H9 (cell line): ENCODE measurements around the gene RPL37A. TPM values are rescaled to one million over a fixed set of nuclear protein-coding genes. Genes with fewer than 3 reads are reported as not detected.

Experiments
- DNase-seq: peaks from one replicate; pipeline ENCODE4 v3.0.0-alpha.2; 2017
- H2AFZ ChIP-seq: one replicate; pipeline ENCODE4 v1.6.1; 2013; ENCODE audit warnings: mild to moderate bottlenecking, low read length, control low read depth, moderate library complexity
- H2AK5ac ChIP-seq: 2 replicates; pipeline ENCODE4 v1.6.1; 2013; ENCODE audit warnings: low read length, control low read depth, mixed read lengths; ENCODE audit not compliant: insufficient read length
- H2BK120ac ChIP-seq: one replicate; pipeline ENCODE4 v1.6.1; 2013; ENCODE audit warnings: low read depth, mild to moderate bottlenecking, low read length, control low read depth, inconsistent platforms; ENCODE audit not compliant: poor library complexity, severe bottlenecking
- H2BK12ac ChIP-seq: 2 replicates; pipeline ENCODE4 v1.6.1; 2013; ENCODE audit warnings: low read length, control low read depth, mixed read lengths, low read depth; ENCODE audit not compliant: insufficient read length
- H2BK15ac ChIP-seq: 2 replicates; pipeline ENCODE4 v1.6.1; 2013; ENCODE audit warnings: low read depth, low read length, control low read depth
- H2BK20ac ChIP-seq: one replicate; pipeline ENCODE4 v1.6.1; 2013; ENCODE audit warnings: low read depth, mild to moderate bottlenecking, low read length, control low read depth, inconsistent platforms; ENCODE audit not compliant: poor library complexity, severe bottlenecking
- H2BK5ac ChIP-seq: 2 replicates; pipeline ENCODE4 v1.6.1; 2013; ENCODE audit warnings: low read length, control low read depth, mixed read lengths; ENCODE audit not compliant: insufficient read length
- H3K14ac ChIP-seq: 2 replicates; pipeline ENCODE4 v1.6.1; 2013; ENCODE audit warnings: low read length, control low read depth; ENCODE audit not compliant: insufficient read depth
- H3K18ac ChIP-seq: 2 replicates; pipeline ENCODE4 v1.6.1; 2013; ENCODE audit warnings: low read depth, mild to moderate bottlenecking, mixed read lengths, low read length, control low read depth; ENCODE audit not compliant: insufficient read length
- H3K23ac ChIP-seq: 2 replicates; pipeline ENCODE4 v1.6.1; 2013; ENCODE audit warnings: low read length, control low read depth, mixed read lengths, low read depth; ENCODE audit not compliant: insufficient read length
- H3K23me2 ChIP-seq: 2 replicates; pipeline ENCODE4 v1.6.1; 2013; ENCODE audit warnings: low read depth, mild to moderate bottlenecking, mixed read lengths, low read length, control low read depth; ENCODE audit not compliant: insufficient read length, poor library complexity, severe bottlenecking
- H3K27ac ChIP-seq: 2 replicates; pipeline ENCODE4 v1.5.1; 2013; ENCODE audit warnings: low read length, control low read depth, mixed read lengths, low read depth; ENCODE audit not compliant: insufficient read length
- H3K27me3 ChIP-seq: 2 replicates; pipeline ENCODE4 v1.6.1; 2013; ENCODE audit warnings: low read length, control low read depth, inconsistent platforms; ENCODE audit not compliant: insufficient read depth
- H3K4ac ChIP-seq: 2 replicates; pipeline ENCODE4 v1.6.1; 2013; ENCODE audit warnings: low read depth, mild to moderate bottlenecking, control low read depth, inconsistent platforms, low read length, moderate library complexity
- H3K4me1 ChIP-seq: 2 replicates; pipeline ENCODE4 v1.6.1; 2013; ENCODE audit warnings: low read length, control low read depth, inconsistent platforms; ENCODE audit not compliant: insufficient read depth
- H3K4me2 ChIP-seq: 2 replicates; pipeline ENCODE4 v1.6.1; 2013; ENCODE audit warnings: low read length, control low read depth, mixed read lengths; ENCODE audit not compliant: insufficient read length, insufficient read depth
- H3K56ac ChIP-seq: 2 replicates; pipeline ENCODE4 v1.6.1; 2013; ENCODE audit warnings: low read depth, mild to moderate bottlenecking, mixed read lengths, low read length, control low read depth; ENCODE audit not compliant: insufficient read length
- H3K79me1 ChIP-seq: 2 replicates; pipeline ENCODE4 v1.6.1; 2013; ENCODE audit warnings: low read depth, mild to moderate bottlenecking, moderate library complexity, low read length, control low read depth, inconsistent platforms; ENCODE audit not compliant: insufficient read depth, poor library complexity, severe bottlenecking
- H3K79me2 ChIP-seq: 2 replicates; pipeline ENCODE4 v1.6.1; 2013; ENCODE audit warnings: low read length, control low read depth, inconsistent platforms; ENCODE audit not compliant: insufficient read depth
- H3K9ac ChIP-seq: 2 replicates; pipeline ENCODE4 v1.6.1; 2013; ENCODE audit warnings: low read length, control low read depth, mixed read lengths; ENCODE audit not compliant: insufficient read length; ENCODE audit errors: extremely low read depth
- H3K9me3 ChIP-seq: one replicate; pipeline ENCODE4 v1.6.1; 2013; ENCODE audit warnings: low read depth, low read length, inconsistent platforms; ENCODE audit not compliant: control insufficient read depth
- H3T11ph ChIP-seq: one replicate; pipeline ENCODE4 v1.6.1; 2013; ENCODE audit warnings: mild to moderate bottlenecking, low read length, control low read depth, inconsistent platforms
- H4K20me1 ChIP-seq: one replicate; pipeline ENCODE4 v1.6.1; 2013; ENCODE audit not compliant: control insufficient read depth, insufficient read length, insufficient read depth
- H4K5ac ChIP-seq: 2 replicates; pipeline ENCODE4 v1.6.1; 2013; ENCODE audit warnings: low read depth, mild to moderate bottlenecking, mixed read lengths, low read length, control low read depth; ENCODE audit not compliant: insufficient read length
- H4K8ac ChIP-seq: replicated peaks from 2 replicates; pipeline ENCODE4 v1.6.1; 2013; ENCODE audit warnings: low read length, control low read depth, mixed read lengths, low read depth; ENCODE audit not compliant: insufficient read length
- H4K91ac ChIP-seq: 2 replicates; pipeline ENCODE4 v1.6.1; 2013; ENCODE audit warnings: low read depth, mild to moderate bottlenecking, moderate library complexity, mixed read lengths, low read length, control low read depth; ENCODE audit not compliant: insufficient read length
- H3K27ac Mint-ChIP-seq, 3 experiments: 2 replicates in 2 of 3; 3 replicates in 1 of 3; pipeline ENCODE4 v1.8.0; 2020 to 2021; ENCODE audit warnings: mixed read lengths in 3 of 3, mild to moderate bottlenecking in 1 of 3, moderate library complexity in 1 of 3
- H3K27me3 Mint-ChIP-seq: 2 replicates; pipeline ENCODE4 v1.8.0; 2021; ENCODE audit warnings: low read depth, mild to moderate bottlenecking, moderate library complexity, mixed read lengths
- H3K36me3 Mint-ChIP-seq, 3 experiments: 2 replicates in 2 of 3; 3 replicates in 1 of 3; pipeline ENCODE4 v1.8.0; 2020 to 2021; ENCODE audit warnings: low read depth in 3 of 3, mixed read lengths in 3 of 3; ENCODE audit not compliant: insufficient read depth in 1 of 3
- H3K4me1 Mint-ChIP-seq, 2 experiments: 2 replicates each; pipeline ENCODE4 v1.8.0; 2020; ENCODE audit warnings: mixed read lengths in 2 of 2
- H3K4me3 Mint-ChIP-seq, 2 experiments: 2 replicates in 1 of 2; 3 replicates in 1 of 2; pipeline ENCODE4 v1.8.0; 2020 to 2021; ENCODE audit warnings: mild to moderate bottlenecking in 2 of 2, mixed read lengths in 2 of 2, moderate library complexity in 1 of 2
- H3K9me3 Mint-ChIP-seq, 2 experiments: 2 replicates in 1 of 2; 3 replicates in 1 of 2; pipeline ENCODE4 v1.8.0; 2020; ENCODE audit warnings: mild to moderate bottlenecking in 2 of 2, mixed read lengths in 2 of 2, moderate library complexity in 1 of 2
- CTCF ChIP-seq: fragments of 200-600 bp; sonication (generic); conservative IDR thresholded peaks from 3 replicates; pipeline ENCODE4 v1.8.0; 2021; ENCODE audit warnings: antibody characterized with exemption, mild to moderate bottlenecking
- total RNA-seq: library from RNA; stranded (reverse); gene quantifications from 2 replicates; pipeline ENCODE4 v1.2.1, GENCODE V29; 2021

Gene RPL37A
- total RNA-seq, 1 experiment from 2014 or later = 3,769 TPM

- no peak overlapping the region for H3K27ac ChIP-seq
- Mint-ChIP-seq H3K27ac (no peak overlapping the region), H3K4me1 (peaks cover 5 to 9% of the 10 kb centered on the region in 2 experiments), H3K9me3 (peaks cover 29 to 37% of the 10 kb centered on the region in 2 experiments), H3K27me3 (no peaks in the 10 kb centered on the region), H3K36me3 (peaks cover 74 to 87% (median 85%) of the 10 kb centered on the region in 3 experiments), H3K4me3 (no peak overlapping the region)
- H3K14ac ChIP-seq = no peak overlapping the region
- H3K23me2 ChIP-seq = no peaks in the 10 kb centered on the region
- no peak overlapping the region for H3K23ac ChIP-seq
- no peaks in the 10 kb centered on the region for H4K20me1 ChIP-seq
- no peak overlapping the region for H3K4me2 ChIP-seq
- no peak overlapping the region for H3K56ac ChIP-seq
- no peak overlapping the region for H3K9ac ChIP-seq
- H2AFZ ChIP-seq = no peak overlapping the region
- H2BK5ac ChIP-seq = no peak overlapping the region
- H4K8ac ChIP-seq = no peak overlapping the region
- DNase-seq = no peak
- H3K4ac ChIP-seq = no peak overlapping the region
- H4K91ac ChIP-seq = no peak overlapping the region
- no peak overlapping the region for H3T11ph ChIP-seq
- no peak overlapping the region for H2BK120ac ChIP-seq
- no peak overlapping the region for H2BK12ac ChIP-seq
- no peak overlapping the region for H2BK15ac ChIP-seq
- peaks cover under 1% of the 10 kb centered on the region; the same call in 1 of the 2 replicates for H3K4me1 ChIP-seq
- no peak overlapping the region for H3K18ac ChIP-seq
- H2AK5ac ChIP-seq = no peak overlapping the region
- no peaks in the 10 kb centered on the region for H3K79me1 ChIP-seq
- H3K79me2 ChIP-seq = no peaks in the 10 kb centered on the region
- H3K27me3 ChIP-seq = no peaks in the 10 kb centered on the region
- no peak for TF ChIP-seq CTCF
- no peak overlapping the region for H4K5ac ChIP-seq
- no peak overlapping the region for H2BK20ac ChIP-seq
- H3K9me3 ChIP-seq = peaks cover 22% of the 10 kb centered on the region
Measured at GRCh38 chr2:216450346-216450745, 48.3 kb upstream of the RPL37A start.
